Vagina (tissue), 2 donors: Measurements from ENCODE around the gene SPATA33. TPM values are rescaled to one million over a fixed set of nuclear protein-coding genes. Genes with fewer than 3 reads are reported as not detected.

Source experiments
- DNase-seq, 2 donors: peaks; one replicate each; pipeline ENCODE4 v3.0.0-alpha.2; 2017; ENCODE audit errors: extremely low spot score in 2 of 2
- H3K27ac ChIP-seq: fragments of 200-600 bp; sonication (generic); one replicate; pipeline ENCODE4 v1.5.1; 2019
- H3K27me3 ChIP-seq: fragments of 200-600 bp; sonication (generic); one replicate; pipeline ENCODE4 v1.5.1; 2019
- H3K36me3 ChIP-seq, 2 donors: fragments of 200-600 bp; sonication (generic); one replicate each; pipeline ENCODE4 v1.5.1; 2017 to 2019
- H3K4me1 ChIP-seq: fragments of 200-600 bp; sonication (generic); one replicate; pipeline ENCODE4 v1.5.1; 2019
- H3K4me3 ChIP-seq, 2 donors: fragments of 200-600 bp; sonication (generic); 1 replicate in 1 of 2; 2 replicates in 1 of 2; pipeline ENCODE4 v1.5.1; 2016 to 2019
- H3K9me3 ChIP-seq: fragments of 200-600 bp; sonication (generic); one replicate; pipeline ENCODE4 v1.5.1; 2019
- CTCF ChIP-seq, 3 experiments: fragments of 450-650 bp in 2 of 3; fragments of 200-600 bp in 1 of 3; sonication (generic) in 1 of 3; IDR thresholded peaks; one replicate each; pipeline ENCODE4 v1.5.1; 2017 to 2019; ENCODE audit warnings: antibody characterized with exemption in 3 of 3, mild to moderate bottlenecking in 2 of 3, moderate library complexity in 2 of 3
- POLR2A ChIP-seq, 2 donors: fragments of 450-650 bp; IDR thresholded peaks; one replicate each; pipeline ENCODE4 v1.6.1; 2017; ENCODE audit warnings: antibody characterized with exemption in 2 of 2, mild to moderate bottlenecking in 2 of 2, moderate library complexity in 2 of 2
- POLR2AphosphoS5 ChIP-seq, 2 donors: sonication (generic); formaldehyde crosslinking; IDR thresholded peaks; one replicate each; pipeline ENCODE4 v1.9.0; 2017; ENCODE audit warnings: antibody characterized with exemption in 2 of 2, mild to moderate bottlenecking in 2 of 2, low read depth in 1 of 2; ENCODE audit not compliant: insufficient read depth in 1 of 2
- intact Hi-C: fragments of 100-400 bp; cut with DNase I; formaldehyde crosslinking; loops from one replicate; pipeline ENCODE4 v1.15.1; 2023
- total RNA-seq: library from RNA; depleted of rRNA; stranded (reverse); fragments of >200 nt; gene quantifications from one replicate; pipeline ENCODE4 v1.2.3, GENCODE V29; 2016

The SPATA33 gene
- total RNA-seq, 1 donor from 2014 or later: 5.2 TPM

DNA sequence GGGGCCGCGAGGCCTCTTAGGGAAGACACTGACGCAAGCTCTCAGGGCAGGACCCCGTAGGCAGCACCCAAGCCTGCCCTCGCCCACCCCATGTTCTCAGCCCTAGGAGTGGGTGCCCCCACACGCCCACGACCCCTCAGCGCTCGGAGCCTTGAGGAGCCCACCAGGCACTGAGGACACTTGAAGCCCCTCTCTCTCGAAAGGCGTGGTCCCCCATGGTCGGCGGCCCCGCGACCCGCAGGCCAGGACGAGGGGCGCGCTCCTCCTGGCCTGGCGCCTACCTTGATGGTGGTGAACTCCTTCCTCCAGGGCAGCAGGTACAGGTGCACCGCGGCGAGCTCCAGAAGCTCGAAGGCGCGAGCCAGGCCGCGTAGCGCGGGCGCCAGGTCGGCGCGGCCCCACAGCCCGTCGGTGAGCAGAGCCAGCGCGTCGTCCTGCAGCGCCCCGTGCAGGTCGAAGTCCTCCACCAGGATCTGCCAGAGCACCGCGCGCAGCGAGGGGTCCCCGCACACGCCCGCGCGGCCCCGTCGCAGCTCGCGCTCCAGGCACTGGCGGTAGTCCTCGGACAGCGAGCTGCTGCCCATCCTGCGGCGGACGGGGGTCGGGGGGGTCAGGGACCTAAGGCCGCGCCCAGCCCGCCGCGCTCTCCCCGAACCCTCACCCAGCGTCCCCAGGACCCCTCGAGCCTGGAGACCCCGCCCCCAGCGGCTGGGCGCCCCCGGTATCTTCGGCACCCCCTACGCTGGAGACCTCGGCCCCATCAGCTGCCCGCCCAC is 43.2 kb downstream of the SPATA33 start:
- H3K27ac ChIP-seq: peak overlapping the region; percentile 79
- DNase-seq: no peak
- no peaks in the 10 kb centered on the region for H3K36me3 ChIP-seq
- peaks cover 28% of the 10 kb centered on the region for H3K4me1 ChIP-seq
- H3K4me3 ChIP-seq: peak overlapping the region; percentile 68 to 84
- no peaks in the 10 kb centered on the region for H3K27me3 ChIP-seq
- intact Hi-C loops: loop anchor here (5.0 to 10.0 kb wide), 2 partner anchors 139 to 164 kb away; partner anchors contain the start of gene RPL13
- H3K9me3 ChIP-seq: no peaks in the 10 kb centered on the region
- no peak for TF ChIP-seq POLR2A (IDR thresholded peaks at IDR 0.05)
- TF ChIP-seq CTCF (IDR thresholded peaks at IDR 0.05): no peak
- no peak for TF ChIP-seq POLR2AphosphoS5 (IDR thresholded peaks at IDR 0.05; ENCODE audit: insufficient read depth in 1 of 2, low read depth in 1 of 2)

DNA sequence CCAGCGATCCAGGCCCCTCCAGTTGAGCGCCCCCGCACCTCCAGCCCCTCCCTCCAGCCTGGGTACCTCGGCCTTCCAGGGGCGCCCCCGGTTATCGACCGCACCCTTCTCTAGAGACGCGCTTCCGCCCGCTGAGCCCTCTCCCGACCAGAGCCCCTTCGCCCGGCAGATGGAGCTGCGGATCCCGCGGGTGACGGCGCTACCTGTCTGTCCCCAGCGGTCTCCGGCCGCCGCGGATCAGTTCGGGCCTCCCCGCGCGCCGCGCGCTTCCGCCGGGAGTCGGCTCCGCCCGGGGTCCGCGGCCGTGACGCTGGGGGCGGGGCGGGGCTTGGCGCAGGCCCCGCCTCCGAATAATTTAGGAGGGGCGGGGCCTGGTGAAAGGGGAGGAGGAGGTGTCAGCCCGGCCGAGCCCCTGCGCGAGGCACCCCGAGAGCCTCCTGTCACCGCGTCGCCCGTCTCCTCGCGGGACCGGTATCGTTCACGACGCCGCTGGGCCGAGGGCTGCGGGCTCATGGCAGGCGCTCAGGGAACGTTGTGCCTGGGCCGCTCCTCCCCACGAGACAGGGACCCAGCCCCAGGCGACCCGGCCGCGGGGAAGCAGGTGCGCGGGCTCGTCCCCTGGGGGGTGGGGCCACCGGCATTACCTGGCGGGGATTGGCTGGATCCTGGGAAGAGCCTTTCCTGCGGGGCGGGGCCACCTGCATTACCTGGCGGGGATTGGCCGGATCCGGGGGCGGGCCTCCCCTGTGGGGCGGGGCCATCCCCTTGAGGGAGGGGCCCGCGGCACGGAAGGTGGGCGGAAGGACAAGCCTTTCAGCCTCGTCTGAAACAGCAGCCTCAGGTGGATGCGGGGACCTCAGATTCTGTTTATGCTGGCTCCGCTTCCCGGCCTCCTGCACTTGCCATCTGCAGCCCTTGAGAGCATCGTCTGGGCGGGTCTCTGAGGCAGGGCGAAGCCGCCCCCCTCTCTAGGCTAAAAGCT is 44.1 kb downstream of the SPATA33 start, which contains the start of gene SPATA2L:
Gene SPATA2L (minus strand): TSS at position 281 of the 982 bp plus-strand sequence. CDS start 473 bp downstream, outside the sequence.
- Histone ChIP-seq H3K36me3 (no peaks in the 10 kb centered on the region), H3K4me1 (peaks cover 33% of the 10 kb centered on the region), H3K27ac (peak within 1 kb of the TSS; percentile 79), H3K9me3 (no peaks in the 10 kb centered on the region), H3K27me3 (no peaks in the 10 kb centered on the region), H3K4me3 (peak within 1 kb of the TSS; percentile 68 to 84)
- TF ChIP-seq CTCF (IDR thresholded peaks at IDR 0.05) (no peak), POLR2A (IDR thresholded peaks at IDR 0.05) (peak in 1 of 2 donors; percentile 88), POLR2AphosphoS5 (IDR thresholded peaks at IDR 0.05; ENCODE audit: insufficient read depth in 1 of 2, low read depth in 1 of 2) (peak in 1 of 2 donors; percentile 75)
- no peak for DNase-seq
- intact Hi-C loops: loop anchor here (5.0 to 10.0 kb wide), 2 partner anchors 139 to 163 kb away; partner anchors contain the start of gene RPL13

- no peak for DNase-seq
- Histone ChIP-seq H3K4me3 (no peak overlapping the region), H3K9me3 (no peaks in the 10 kb centered on the region), H3K36me3 (no peaks in the 10 kb centered on the region), H3K4me1 (peaks cover 33% of the 10 kb centered on the region), H3K27ac (no peak overlapping the region), H3K27me3 (no peaks in the 10 kb centered on the region)
- TF ChIP-seq POLR2AphosphoS5 (IDR thresholded peaks at IDR 0.05; ENCODE audit: insufficient read depth in 1 of 2, low read depth in 1 of 2) (no peak), POLR2A (IDR thresholded peaks at IDR 0.05) (no peak), CTCF (IDR thresholded peaks at IDR 0.05) (no peak)
- intact Hi-C loops: loop anchor here (5.0 to 10.0 kb wide), 2 partner anchors 142 to 161 kb away; partner anchors contain the start of gene RPL13
Measured at GRCh38 chr16:89704281-89704680, 46.6 kb downstream of the SPATA33 start.

DNA sequence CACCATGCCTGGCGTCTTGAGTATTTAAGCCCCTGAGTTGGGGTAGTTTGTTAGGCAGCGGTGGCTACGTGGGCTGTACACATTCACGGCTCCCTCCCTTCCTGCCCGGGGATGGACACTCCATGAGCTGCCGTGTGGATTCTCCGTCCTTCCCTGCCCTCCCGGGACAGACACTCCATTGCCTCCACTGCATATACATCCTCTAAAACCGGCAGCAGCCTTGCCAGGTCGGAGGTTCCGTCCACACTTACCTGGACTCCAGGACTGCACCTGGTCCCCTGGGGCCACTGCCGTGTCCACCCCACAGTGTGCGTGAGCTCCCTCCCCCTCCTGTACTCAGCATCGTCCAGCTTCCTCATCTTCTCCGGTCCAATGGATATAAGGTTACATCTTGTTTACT is 47.4 kb downstream of the SPATA33 start:
- Histone ChIP-seq H3K4me1 (peaks cover 25% of the 10 kb centered on the region), H3K36me3 (no peaks in the 10 kb centered on the region), H3K27me3 (no peaks in the 10 kb centered on the region), H3K9me3 (no peaks in the 10 kb centered on the region), H3K4me3 (no peak overlapping the region), H3K27ac (no peak overlapping the region)
- no peak for TF ChIP-seq CTCF (IDR thresholded peaks at IDR 0.05)
- no peak for TF ChIP-seq POLR2AphosphoS5 (IDR thresholded peaks at IDR 0.05; ENCODE audit: insufficient read depth in 1 of 2, low read depth in 1 of 2)
- no peak for TF ChIP-seq POLR2A (IDR thresholded peaks at IDR 0.05)
- intact Hi-C loops: loop anchor here (10.0 kb wide), 1 partner anchor 160 kb away; no protein-coding TSS in a partner anchor
- no peak for DNase-seq
